TTC549 (cell line): ENCODE data around the gene KCNQ4.

Source experiments
- FAIRE-seq: peaks from 2 replicates; lab custom pipeline; 2012; peaks lifted over from hg19 to GRCh38; lab: Jason Lieb, UNC

The KCNQ4 gene

GRCh38 chr1:40840526-40841323 is 57.1 kb downstream of the KCNQ4 start:
- FAIRE-seq = no peak

GRCh38 chr1:40841602-40842001 is 58.0 kb downstream of the KCNQ4 start:
- FAIRE-seq = no peak

- no peak for FAIRE-seq
These were observed 58.6 kb downstream of the KCNQ4 start for GRCh38 chr1:40842207-40842606.

- no peak for FAIRE-seq
These were observed 59.1 kb downstream of the KCNQ4 start for GRCh38 chr1:40842691-40843090.

GRCh38 chr1:40844079-40844478 is 60.5 kb downstream of the KCNQ4 start:
- FAIRE-seq = no peak

GRCh38 chr1:40844887-40845878 is 61.6 kb downstream of the KCNQ4 start:
- FAIRE-seq = no peak

- no peak for FAIRE-seq
These were observed 62.3 kb downstream of the KCNQ4 start for GRCh38 chr1:40845895-40846294.

- no peak for FAIRE-seq
These were observed 63.6 kb downstream of the KCNQ4 start for GRCh38 chr1:40847023-40847745.

- no peak for FAIRE-seq
These were observed 65.1 kb downstream of the KCNQ4 start for GRCh38 chr1:40848530-40849189.

- FAIRE-seq = no peak
These were observed 66.4 kb downstream of the KCNQ4 start for GRCh38 chr1:40849801-40850592.

- FAIRE-seq = no peak
These were observed 68.1 kb downstream of the KCNQ4 start for GRCh38 chr1:40851643-40852042.

- FAIRE-seq = no peak
These were observed 69.7 kb downstream of the KCNQ4 start for GRCh38 chr1:40853113-40853884.

- FAIRE-seq = no peak
These were observed 70.2 kb downstream of the KCNQ4 start for GRCh38 chr1:40853885-40854170.

GRCh38 chr1:40855513-40855912 is 71.9 kb downstream of the KCNQ4 start:
- FAIRE-seq = no peak

- no peak for FAIRE-seq
These were observed 72.5 kb downstream of the KCNQ4 start for GRCh38 chr1:40856116-40856515.

GRCh38 chr1:40856656-40857302 is 73.2 kb downstream of the KCNQ4 start:
- FAIRE-seq = no peak

- no peak for FAIRE-seq
These were observed 74.2 kb downstream of the KCNQ4 start for GRCh38 chr1:40857737-40858136.

- FAIRE-seq = no peak
These were observed 75.3 kb downstream of the KCNQ4 start for GRCh38 chr1:40858856-40859416.

GRCh38 chr1:40860706-40861223 is 77.2 kb downstream of the KCNQ4 start:
- no peak for FAIRE-seq
